ENCODE results near the gene BOLA1.
A peak's percentile ranks its signal among the peaks of the same experiment; 100 is the strongest.
"Not testable (repeated sequence)": the region's sequence is repeated elsewhere in the genome, so short reads cannot be mapped to it uniquely, and the experiment has no call there.

BOLA1 gene, protein sequence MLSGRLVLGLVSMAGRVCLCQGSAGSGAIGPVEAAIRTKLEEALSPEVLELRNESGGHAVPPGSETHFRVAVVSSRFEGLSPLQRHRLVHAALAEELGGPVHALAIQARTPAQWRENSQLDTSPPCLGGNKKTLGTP

DNA sequence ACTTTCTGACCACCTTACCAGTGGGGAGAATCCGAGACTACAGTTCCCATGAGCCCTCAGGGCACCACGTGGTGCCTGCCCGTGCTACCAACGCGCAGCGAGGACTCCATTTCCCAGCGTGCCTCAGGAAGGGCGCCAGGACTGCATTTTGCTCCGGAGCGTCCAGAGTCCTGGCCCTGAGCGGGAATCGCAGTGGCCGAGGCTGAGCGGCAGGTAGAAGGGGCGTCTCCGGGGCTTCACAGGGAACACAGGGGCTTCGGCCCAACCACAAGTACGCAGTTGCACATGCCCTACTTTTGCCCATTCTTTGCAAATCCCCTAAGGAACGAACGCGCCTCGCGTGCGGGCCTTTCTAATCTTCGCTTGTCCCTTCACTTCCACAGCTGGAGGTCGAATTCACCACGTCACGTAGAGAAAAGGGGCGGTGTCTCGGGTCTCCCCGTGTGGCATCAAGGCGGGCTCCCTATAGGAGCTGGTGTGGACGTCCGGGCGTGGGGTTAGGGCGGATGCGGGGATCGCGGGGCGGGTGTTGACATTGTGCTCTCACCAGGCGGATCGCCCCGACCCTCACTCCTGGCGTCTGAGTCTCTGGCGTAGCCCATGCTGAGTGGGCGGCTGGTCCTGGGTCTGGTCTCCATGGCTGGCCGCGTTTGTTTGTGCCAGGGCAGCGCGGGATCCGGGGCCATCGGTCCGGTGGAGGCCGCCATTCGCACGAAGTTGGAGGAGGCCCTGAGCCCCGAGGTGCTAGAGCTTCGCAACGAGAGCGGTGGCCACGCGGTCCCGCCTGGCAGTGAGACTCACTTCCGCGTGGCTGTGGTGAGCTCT is at the start of gene BOLA1:
Gene BOLA1, plus strand, starts transcription at position 109 of the 825 bp plus-strand sequence. Its CDS starts 492 bp downstream, at position 601.
- DNase-seq (ENCODE audit: low read depth) = peak; percentile 82
- TF ChIP-seq, protein P1, sequence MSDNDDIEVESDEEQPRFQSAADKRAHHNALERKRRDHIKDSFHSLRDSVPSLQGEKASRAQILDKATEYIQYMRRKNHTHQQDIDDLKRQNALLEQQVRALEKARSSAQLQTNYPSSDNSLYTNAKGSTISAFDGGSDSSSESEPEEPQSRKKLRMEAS (IDR thresholded peaks at IDR 0.05; ENCODE audit: low read depth, low read length) = peak; percentile 93
- no peak for TF ChIP-seq MYC (IDR thresholded peaks at IDR 0.05; ENCODE audit: low read depth, low read length)
- peak within 1 kb of the TSS; percentile 45 for H3K4me3 ChIP-seq (ENCODE audit: low read depth, low read length)

DNA sequence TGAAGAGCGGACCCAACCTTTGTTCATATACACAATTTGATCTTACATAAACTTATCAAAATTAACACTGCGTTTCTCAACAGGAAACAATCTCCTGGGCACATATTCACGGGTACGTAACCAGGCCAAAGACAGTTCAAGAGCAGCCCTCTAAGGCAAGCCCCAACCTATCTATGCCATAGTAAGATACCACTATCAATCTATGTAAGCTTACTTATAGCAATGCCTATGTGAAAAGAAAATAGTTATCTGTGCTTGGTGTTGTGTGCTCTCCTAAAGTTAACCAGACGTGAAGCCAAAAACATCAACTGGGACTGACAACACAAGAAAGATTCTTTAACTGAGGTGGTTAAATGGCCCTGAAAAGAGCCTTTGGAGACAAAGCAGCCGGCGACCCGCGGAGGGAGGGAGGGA is 49.4 kb upstream of the BOLA1 start:
- no peak for TF ChIP-seq POLR2A (IDR thresholded peaks at IDR 0.05; ENCODE audit: extremely low read depth, insufficient read length)
- TF ChIP-seq, protein P2, sequence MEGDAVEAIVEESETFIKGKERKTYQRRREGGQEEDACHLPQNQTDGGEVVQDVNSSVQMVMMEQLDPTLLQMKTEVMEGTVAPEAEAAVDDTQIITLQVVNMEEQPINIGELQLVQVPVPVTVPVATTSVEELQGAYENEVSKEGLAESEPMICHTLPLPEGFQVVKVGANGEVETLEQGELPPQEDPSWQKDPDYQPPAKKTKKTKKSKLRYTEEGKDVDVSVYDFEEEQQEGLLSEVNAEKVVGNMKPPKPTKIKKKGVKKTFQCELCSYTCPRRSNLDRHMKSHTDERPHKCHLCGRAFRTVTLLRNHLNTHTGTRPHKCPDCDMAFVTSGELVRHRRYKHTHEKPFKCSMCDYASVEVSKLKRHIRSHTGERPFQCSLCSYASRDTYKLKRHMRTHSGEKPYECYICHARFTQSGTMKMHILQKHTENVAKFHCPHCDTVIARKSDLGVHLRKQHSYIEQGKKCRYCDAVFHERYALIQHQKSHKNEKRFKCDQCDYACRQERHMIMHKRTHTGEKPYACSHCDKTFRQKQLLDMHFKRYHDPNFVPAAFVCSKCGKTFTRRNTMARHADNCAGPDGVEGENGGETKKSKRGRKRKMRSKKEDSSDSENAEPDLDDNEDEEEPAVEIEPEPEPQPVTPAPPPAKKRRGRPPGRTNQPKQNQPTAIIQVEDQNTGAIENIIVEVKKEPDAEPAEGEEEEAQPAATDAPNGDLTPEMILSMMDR (IDR thresholded peaks at IDR 0.05; ENCODE audit: low read depth, low read length) = no peak
- TF ChIP-seq MYC (IDR thresholded peaks at IDR 0.05; ENCODE audit: low read depth, low read length) = no peak
- peak; percentile 44 for DNase-seq (ENCODE audit: low read depth)
- H3K4me3 ChIP-seq (ENCODE audit: low read depth, low read length) = peak overlapping the region; percentile 81

DNA sequence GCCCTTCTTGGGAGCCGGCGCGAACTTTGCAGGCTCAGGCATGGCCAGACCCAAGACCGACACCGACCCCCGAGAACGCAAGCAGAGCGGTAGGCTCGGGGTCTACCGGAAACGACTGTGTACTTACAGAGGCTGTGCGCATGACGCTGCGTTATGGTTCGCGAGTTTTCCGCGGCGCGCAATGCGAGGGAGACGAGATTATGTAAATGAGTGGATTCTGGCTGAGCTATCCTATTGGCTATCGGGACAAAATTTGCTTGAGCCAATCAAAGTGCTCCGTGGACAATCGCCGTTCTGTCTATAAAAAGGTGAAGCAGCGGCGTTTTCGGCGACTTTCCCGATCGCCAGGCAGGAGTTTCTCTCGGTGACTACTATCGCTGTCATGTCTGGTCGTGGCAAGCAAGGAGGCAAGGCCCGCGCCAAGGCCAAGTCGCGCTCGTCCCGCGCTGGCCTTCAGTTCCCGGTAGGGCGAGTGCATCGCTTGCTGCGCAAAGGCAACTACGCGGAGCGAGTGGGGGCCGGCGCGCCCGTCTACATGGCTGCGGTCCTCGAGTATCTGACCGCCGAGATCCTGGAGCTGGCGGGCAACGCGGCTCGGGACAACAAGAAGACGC is 48.5 kb upstream of the BOLA1 start:
- not testable (repeated sequence) for H3K4me3 ChIP-seq (ENCODE audit: low read depth, low read length); DNase-seq (ENCODE audit: low read depth)

DNA sequence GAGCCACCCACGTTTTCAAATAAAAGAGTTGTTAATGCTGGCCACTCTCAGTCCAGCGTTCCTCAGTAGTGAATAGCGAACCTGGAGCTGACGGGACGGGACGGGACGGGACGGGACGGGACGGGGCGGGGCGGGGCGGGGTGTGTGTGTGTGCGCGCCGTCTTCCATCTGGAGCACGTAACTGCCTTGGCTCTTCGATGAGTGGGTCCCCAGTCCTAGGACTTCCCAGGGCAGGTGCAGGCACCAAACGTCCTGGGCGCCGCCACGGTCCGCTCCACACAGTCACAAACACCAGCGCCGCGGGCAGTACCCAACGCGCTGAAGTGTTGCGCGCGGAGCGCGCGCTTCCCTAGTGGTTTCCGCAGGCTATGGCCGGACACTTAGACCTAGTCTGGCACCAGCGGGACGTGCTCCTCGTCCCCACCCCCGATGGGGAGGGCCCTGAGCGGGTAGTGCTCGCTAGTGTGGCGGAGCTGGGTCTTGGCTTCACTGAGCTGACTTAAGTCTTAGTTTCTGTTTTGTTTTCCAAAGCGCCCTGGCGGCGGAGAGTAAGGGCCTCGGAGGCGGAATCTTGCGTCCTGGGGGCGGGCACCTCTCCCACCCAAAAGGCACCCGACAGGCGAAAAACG is 47.7 kb upstream of the BOLA1 start:
- DNase-seq (ENCODE audit: low read depth); H3K4me3 ChIP-seq (ENCODE audit: low read depth, low read length): not testable (repeated sequence)

- DNase-seq (ENCODE audit: low read depth); H3K4me3 ChIP-seq (ENCODE audit: low read depth, low read length): not testable (repeated sequence)
Measured at GRCh38 chr1:149852263-149852662, 47.1 kb upstream of the BOLA1 start.

DNA sequence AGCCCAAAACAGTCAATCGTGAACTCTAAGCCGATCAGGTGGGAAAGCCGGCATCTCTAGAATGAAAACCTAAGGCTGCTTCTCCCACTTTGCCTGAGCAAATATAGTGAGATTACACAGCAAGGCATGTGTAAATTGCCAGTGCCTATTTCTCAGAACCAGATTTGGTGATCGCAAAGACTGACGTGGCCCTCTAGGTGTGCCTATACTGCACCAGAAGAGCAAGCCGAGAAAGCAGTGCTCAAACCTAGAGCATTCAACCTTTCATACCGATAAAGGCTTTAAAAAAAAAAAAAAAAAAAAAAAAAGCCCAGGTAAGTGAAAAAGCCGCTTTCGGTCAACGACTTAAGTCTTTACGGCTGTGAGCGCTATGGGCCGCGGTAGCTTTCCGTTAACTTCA is 39.1 kb upstream of the BOLA1 start:
- DNase-seq (ENCODE audit: low read depth); H3K4me3 ChIP-seq (ENCODE audit: low read depth, low read length): not testable (repeated sequence)

DNA sequence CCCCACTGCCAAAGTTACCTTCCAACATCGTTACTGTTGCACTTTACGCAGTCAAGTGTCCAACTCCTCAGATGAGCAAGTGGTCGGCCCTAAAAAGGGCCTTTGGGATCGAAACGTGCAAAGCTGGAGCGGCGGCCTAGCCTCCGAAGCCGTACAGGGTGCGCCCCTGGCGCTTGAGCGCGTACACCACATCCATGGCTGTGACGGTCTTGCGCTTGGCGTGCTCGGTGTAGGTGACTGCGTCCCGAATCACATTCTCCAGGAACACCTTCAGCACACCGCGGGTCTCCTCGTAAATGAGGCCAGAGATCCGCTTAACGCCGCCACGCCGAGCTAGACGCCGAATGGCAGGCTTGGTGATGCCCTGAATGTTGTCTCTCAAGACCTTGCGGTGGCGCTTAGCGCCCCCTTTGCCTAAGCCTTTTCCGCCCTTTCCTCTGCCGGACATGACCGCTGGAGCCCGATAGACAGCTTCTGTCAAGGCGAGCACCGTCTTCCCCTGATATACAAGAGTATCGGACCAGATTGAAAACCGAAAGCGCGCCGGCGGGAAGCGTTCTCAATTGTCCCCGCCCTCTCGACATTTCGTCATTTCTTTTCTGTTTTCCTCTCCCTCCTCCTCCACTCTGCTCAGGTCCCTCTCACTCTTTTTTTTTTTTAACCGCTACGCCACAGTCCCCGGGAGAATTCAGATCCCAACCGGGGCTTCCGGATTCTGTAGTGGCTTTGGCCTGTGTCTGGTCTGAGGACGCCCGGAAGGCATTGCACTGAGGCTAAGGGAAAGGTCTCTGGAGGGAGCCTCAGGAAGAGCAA is 38.5 kb upstream of the BOLA1 start:
- not testable (repeated sequence) for DNase-seq (ENCODE audit: low read depth); H3K4me3 ChIP-seq (ENCODE audit: low read depth, low read length)

DNA sequence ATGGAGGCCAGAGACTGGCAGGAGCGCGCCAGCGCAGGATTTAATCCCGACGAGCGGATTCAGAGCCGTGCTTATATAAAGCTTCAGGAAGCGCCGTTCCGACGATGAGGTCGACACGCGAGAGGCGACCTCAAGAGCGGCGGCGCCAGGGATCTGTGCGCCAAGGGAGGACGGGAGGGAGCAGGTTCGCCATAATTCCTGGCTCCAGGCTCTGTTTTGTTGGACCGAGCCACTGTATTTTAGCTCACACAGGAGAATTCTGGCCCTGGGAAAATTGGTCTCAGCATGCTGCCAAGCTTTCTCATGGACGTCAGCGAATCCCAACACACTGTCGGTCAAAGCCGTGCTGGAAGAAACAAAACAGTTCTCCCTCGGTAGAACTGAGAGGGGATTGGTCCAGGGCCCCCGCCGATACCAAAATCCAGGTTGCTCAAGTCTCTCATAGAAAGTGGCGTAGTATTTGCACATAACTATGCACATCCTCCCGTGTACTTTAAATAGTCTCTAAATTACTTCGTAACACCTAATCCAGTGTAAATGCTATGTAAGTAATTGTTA is 37.8 kb upstream of the BOLA1 start:
- H3K4me3 ChIP-seq (ENCODE audit: low read depth, low read length); DNase-seq (ENCODE audit: low read depth): not testable (repeated sequence)

GRCh38 chr1:149866887-149867286 is 32.5 kb upstream of the BOLA1 start:
- not testable (repeated sequence) for DNase-seq (ENCODE audit: low read depth); H3K4me3 ChIP-seq (ENCODE audit: low read depth, low read length)

GRCh38 chr1:149873060-149873459 is 26.3 kb upstream of the BOLA1 start:
- not testable (repeated sequence) for DNase-seq (ENCODE audit: low read depth); H3K4me3 ChIP-seq (ENCODE audit: low read depth, low read length)
